ENCODE measurements around the gene ATOSB.

DNA sequence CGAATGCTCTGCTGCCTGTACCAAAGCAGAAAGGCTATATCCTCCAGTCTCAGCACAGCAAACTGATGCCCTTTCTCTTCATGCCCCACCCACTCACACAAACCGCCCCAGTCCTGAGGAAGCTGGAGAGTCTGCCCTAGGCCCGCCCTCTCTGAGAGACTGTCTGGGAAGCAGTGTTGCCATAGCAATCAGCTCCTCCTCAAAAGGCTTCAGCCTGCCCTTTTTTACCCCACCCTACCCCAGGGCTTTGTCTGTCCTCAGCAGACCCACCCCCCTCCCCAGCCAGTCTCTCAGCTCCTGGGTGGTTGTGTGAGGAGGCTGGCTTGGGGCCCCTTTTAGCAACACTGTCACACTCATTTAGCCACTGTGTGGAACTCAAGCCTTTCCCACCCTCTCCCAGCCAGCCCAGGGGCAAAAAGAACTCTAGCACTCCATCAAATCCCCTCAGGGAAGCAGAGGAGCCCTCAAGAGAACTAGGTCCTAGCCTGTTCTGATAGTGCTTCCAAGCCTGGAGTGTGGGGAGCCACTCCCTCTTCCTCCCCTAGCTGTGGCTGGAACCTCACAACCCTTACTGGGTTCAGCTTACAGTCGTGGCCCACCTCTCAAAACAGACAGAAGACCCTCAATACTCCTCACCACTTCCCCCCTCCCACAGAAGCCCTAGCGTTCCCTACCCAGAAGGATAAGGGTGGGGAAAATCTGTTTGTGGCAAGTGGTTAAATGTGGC, 1.4 kb downstream of the ATOSB start:
- TF ChIP-seq NR3C1 (CRISPR knock-in tag; IDR thresholded peaks at IDR 0.05) (no peak), CTCF (IDR thresholded peaks at IDR 0.05 in 2 of 3, conservative IDR thresholded peaks at IDR 0.05 in 1 of 3; ENCODE audit: insufficient read depth in 2 of 3, low read depth in 1 of 3, low read length in 3 of 3) (no peak), RAD21 (CRISPR knock-in tag; conservative IDR thresholded peaks at IDR 0.05 in 1 of 2, IDR thresholded peaks at IDR 0.05 in 1 of 2) (no peak), XRCC4 (IDR thresholded peaks at IDR 0.05; ENCODE audit: extremely low read depth, insufficient read depth, insufficient read length) (no peak), MEF2D (tag; conservative IDR thresholded peaks at IDR 0.05; ENCODE audit: low read depth) (no peak), NFIC (IDR thresholded peaks at IDR 0.05) (no peak), CHAMP1 (IDR thresholded peaks at IDR 0.05) (no peak), ZNF184 (CRISPR knock-in tag; IDR thresholded peaks at IDR 0.05) (no peak)
- TF ChIP-seq, protein P1, sequence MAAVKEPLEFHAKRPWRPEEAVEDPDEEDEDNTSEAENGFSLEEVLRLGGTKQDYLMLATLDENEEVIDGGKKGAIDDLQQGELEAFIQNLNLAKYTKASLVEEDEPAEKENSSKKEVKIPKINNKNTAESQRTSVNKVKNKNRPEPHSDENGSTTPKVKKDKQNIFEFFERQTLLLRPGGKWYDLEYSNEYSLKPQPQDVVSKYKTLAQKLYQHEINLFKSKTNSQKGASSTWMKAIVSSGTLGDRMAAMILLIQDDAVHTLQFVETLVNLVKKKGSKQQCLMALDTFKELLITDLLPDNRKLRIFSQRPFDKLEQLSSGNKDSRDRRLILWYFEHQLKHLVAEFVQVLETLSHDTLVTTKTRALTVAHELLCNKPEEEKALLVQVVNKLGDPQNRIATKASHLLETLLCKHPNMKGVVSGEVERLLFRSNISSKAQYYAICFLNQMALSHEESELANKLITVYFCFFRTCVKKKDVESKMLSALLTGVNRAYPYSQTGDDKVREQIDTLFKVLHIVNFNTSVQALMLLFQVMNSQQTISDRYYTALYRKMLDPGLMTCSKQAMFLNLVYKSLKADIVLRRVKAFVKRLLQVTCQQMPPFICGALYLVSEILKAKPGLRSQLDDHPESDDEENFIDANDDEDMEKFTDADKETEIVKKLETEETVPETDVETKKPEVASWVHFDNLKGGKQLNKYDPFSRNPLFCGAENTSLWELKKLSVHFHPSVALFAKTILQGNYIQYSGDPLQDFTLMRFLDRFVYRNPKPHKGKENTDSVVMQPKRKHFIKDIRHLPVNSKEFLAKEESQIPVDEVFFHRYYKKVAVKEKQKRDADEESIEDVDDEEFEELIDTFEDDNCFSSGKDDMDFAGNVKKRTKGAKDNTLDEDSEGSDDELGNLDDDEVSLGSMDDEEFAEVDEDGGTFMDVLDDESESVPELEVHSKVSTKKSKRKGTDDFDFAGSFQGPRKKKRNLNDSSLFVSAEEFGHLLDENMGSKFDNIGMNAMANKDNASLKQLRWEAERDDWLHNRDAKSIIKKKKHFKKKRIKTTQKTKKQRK (IDR thresholded peaks at IDR 0.05; ENCODE audit: borderline replicate concordance, low read depth, low read length): no peak
- TF ChIP-seq, protein P2, sequence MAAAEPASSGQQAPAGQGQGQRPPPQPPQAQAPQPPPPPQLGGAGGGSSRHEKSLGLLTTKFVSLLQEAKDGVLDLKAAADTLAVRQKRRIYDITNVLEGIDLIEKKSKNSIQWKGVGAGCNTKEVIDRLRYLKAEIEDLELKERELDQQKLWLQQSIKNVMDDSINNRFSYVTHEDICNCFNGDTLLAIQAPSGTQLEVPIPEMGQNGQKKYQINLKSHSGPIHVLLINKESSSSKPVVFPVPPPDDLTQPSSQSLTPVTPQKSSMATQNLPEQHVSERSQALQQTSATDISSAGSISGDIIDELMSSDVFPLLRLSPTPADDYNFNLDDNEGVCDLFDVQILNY (CRISPR knock-in tag; IDR thresholded peaks at IDR 0.05): no peak
